HFFc6 (cell line): ENCODE data around the gene UTP14C. TPM values are rescaled to one million over a fixed set of nuclear protein-coding genes. Genes with fewer than 3 reads are reported as not detected.

Experiments used
- DNase-seq: peaks from one replicate; pipeline ENCODE4 v3.0.0-alpha.2; 2018
- H3K27ac Mint-ChIP-seq: 2 replicates; pipeline ENCODE4 v1.8.0; 2020; ENCODE audit warnings: mild to moderate bottlenecking, mixed read lengths
- H3K27me3 Mint-ChIP-seq: 2 replicates; pipeline ENCODE4 v1.8.0; 2021; ENCODE audit warnings: mild to moderate bottlenecking, moderate library complexity, mixed read lengths; ENCODE audit not compliant: insufficient read depth
- H3K36me3 Mint-ChIP-seq: 2 replicates; pipeline ENCODE4 v1.8.0; 2021; ENCODE audit warnings: low read depth, mixed read lengths
- H3K4me1 Mint-ChIP-seq: 2 replicates; pipeline ENCODE4 v1.8.0; 2020; ENCODE audit warnings: low read depth, mixed read lengths
- H3K4me3 Mint-ChIP-seq: 2 replicates; pipeline ENCODE4 v1.8.0; 2020; ENCODE audit warnings: mild to moderate bottlenecking, moderate library complexity, mixed read lengths
- H3K9me3 Mint-ChIP-seq: 2 replicates; pipeline ENCODE4 v1.8.0; 2020; ENCODE audit warnings: mild to moderate bottlenecking, mixed read lengths
- long read RNA-seq: library from polyadenylated mRNA; unstranded; transcript quantifications from one replicate; pipeline ENCODE4 v2.0.0, GENCODE V29; 2019
- total RNA-seq, 6 experiments: library from RNA; stranded (reverse); fragmentation: NEBNext Ultra II Directional; extraction: Animal tissue kit (Norgen Biotek cat#: 25700); gene quantifications; 2 replicates in 1 of 6; 3 replicates in 5 of 6; pipeline ENCODE4 v1.2.3, GENCODE V29; 2021
- TF ChIP-seq, protein P1 (sequence below): fragments of 200-600 bp; sonication (generic); IDR thresholded peaks from 2 replicates; pipeline ENCODE4 v1.5.0; 2021; ENCODE audit warnings: antibody characterized with exemption, mild to moderate bottlenecking

UTP14C gene
- 10 to 100 TPM; 14.9 to 20.3 (median 17.5) TPM for total RNA-seq
- long read RNA-seq, partial matches to known transcripts = 0 of 7 reads
- long read RNA-seq, other reads (novel, unspliced or antisense) = 7 of 7 reads

- Mint-ChIP-seq H3K4me3 (no peak within 1 kb of the TSS), H3K9me3 (no peaks in the 10 kb centered on the region), H3K27ac (no peak within 1 kb of the TSS), H3K4me1 (no peaks in the 10 kb centered on the region), H3K27me3 (no peaks in the 10 kb centered on the region), H3K36me3 (peaks cover 60% of the 10 kb centered on the region)
- no peak for DNase-seq
- TF ChIP-seq, protein P1, sequence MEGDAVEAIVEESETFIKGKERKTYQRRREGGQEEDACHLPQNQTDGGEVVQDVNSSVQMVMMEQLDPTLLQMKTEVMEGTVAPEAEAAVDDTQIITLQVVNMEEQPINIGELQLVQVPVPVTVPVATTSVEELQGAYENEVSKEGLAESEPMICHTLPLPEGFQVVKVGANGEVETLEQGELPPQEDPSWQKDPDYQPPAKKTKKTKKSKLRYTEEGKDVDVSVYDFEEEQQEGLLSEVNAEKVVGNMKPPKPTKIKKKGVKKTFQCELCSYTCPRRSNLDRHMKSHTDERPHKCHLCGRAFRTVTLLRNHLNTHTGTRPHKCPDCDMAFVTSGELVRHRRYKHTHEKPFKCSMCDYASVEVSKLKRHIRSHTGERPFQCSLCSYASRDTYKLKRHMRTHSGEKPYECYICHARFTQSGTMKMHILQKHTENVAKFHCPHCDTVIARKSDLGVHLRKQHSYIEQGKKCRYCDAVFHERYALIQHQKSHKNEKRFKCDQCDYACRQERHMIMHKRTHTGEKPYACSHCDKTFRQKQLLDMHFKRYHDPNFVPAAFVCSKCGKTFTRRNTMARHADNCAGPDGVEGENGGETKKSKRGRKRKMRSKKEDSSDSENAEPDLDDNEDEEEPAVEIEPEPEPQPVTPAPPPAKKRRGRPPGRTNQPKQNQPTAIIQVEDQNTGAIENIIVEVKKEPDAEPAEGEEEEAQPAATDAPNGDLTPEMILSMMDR = no peak
Observed at GRCh38 chr13:52024481-52024880, at the start of gene UTP14C. TSS of gene UTP14C (plus strand) at chr13:52024691. CDS start at chr13:52028805, 4,114 bp downstream.

DNA sequence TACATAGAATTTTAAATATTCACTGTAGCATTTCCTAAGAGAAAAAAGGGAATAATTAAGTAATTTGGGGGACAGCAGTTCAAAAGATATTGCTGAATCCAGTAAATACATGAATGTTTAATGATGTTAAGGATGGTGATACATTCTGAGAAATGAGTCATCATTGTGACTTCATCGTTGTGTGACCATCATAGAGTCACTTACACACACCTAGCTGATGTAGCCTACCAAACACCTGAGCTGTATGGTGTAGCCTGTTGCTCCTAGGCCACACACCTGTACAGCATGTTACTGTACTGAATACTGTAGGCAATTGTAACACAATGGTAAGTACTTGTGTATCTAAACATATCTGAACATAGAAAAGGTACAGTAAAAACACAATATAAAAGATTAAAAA lies 48.1 kb upstream of the UTP14C start:
- Mint-ChIP-seq H3K27ac (no peak overlapping the region), H3K9me3 (no peaks in the 10 kb centered on the region), H3K4me3 (no peak overlapping the region), H3K4me1 (peaks cover 10% of the 10 kb centered on the region), H3K36me3 (no peaks in the 10 kb centered on the region), H3K27me3 (peaks cover 17% of the 10 kb centered on the region)
- DNase-seq = no peak
- TF ChIP-seq, protein P1 = no peak

DNA sequence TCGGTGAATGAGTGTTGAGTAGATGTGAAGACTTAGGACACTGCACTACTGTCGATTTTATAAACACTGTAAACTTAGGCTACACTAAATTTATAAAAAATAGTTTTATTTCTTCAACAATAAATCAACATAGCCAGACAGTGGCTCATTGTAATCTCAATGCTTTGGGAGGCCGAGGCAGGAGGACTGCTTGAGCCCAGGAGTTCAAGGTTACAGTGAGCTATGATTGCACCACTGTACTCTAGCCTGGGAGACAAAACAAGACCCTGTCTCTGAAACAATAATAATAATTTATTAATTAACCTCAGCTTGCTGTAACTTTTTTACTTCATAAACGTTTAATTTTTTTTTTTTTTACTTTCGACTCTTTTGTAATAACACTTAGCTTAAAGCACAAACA lies 47.6 kb upstream of the UTP14C start:
- TF ChIP-seq, protein P1 = no peak
- no peak for DNase-seq
- H3K27me3 Mint-ChIP-seq = peaks cover 17% of the 10 kb centered on the region
- no peak overlapping the region for H3K4me3 Mint-ChIP-seq
- peaks cover 13% of the 10 kb centered on the region for H3K4me1 Mint-ChIP-seq
- no peaks in the 10 kb centered on the region for H3K9me3 Mint-ChIP-seq
- no peaks in the 10 kb centered on the region for H3K36me3 Mint-ChIP-seq
- H3K27ac Mint-ChIP-seq = no peak overlapping the region

- Mint-ChIP-seq H3K36me3 (no peaks in the 10 kb centered on the region), H3K27me3 (peaks cover 14% of the 10 kb centered on the region), H3K27ac (no peak overlapping the region), H3K9me3 (no peaks in the 10 kb centered on the region), H3K4me3 (no peak overlapping the region), H3K4me1 (peaks cover 13% of the 10 kb centered on the region)
- no peak for DNase-seq
- TF ChIP-seq, protein P1 = no peak
Observed at GRCh38 chr13:51977625-51978024, 46.9 kb upstream of the UTP14C start.

DNA sequence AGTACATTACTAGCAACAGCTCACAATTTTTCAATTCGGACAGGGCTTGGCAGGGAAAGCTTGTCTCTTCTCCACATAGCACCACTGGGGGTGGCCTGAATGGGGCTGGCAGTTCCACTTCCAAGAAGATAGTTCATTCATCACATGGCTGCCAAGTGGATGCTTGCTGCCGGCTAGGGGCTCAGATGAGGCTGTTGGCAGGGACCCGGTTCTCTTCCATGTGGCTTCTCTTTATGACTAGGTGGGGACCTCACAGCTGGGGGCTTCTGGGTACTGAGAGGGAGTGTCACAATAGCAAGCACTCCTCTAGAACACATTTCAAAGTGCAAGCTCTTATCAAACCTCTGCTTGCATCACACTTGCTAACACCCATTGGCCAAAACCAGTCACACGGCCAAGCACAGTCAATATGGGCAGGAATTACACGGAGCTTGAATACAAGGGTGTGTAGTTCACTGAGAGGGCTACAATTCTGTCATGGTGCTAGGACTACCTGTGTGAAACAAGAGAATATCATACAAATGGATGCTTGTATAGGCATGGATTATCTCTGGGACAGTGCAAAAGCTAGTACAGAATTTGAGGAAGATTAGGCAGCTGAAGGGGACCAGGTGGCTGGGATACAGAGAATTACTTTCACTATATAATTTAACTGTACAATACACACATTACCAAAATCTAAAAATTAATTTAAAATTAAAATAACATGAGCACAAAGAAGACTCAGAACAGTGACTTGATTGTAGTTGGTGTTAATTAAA lies 45.5 kb upstream of the UTP14C start:
- TF ChIP-seq, protein P1 = no peak
- Mint-ChIP-seq H3K9me3 (no peaks in the 10 kb centered on the region), H3K27me3 (peaks cover 14% of the 10 kb centered on the region), H3K36me3 (no peaks in the 10 kb centered on the region), H3K27ac (no peak overlapping the region), H3K4me1 (peaks cover 13% of the 10 kb centered on the region), H3K4me3 (no peak overlapping the region)
- no peak for DNase-seq
